HG02642 (cell line): ENCODE results near the gene ACSL5.
A peak's percentile ranks its signal among the peaks of the same experiment; 100 is the strongest.
"Not testable (repeated sequence)": the region's sequence is repeated elsewhere in the genome, so short reads cannot be mapped to it uniquely, and the experiment has no call there.

Source experiments
- ATAC-seq: cut with Tn5 transposase; IDR thresholded peaks from one replicate; pipeline ENCODE4 v1.9.1; 2021; ENCODE audit warnings: mild to moderate bottlenecking; ENCODE audit not compliant: unreplicated experiment, poor library complexity

ACSL5 gene

GRCh38 chr10:112374724-112375541 is 1.0 kb downstream of the ACSL5 start:
- peak; percentile 35 for ATAC-seq

GRCh38 chr10:112375721-112376395 is 1.9 kb downstream of the ACSL5 start:
- ATAC-seq: peak; percentile 92

GRCh38 chr10:112376396-112376790 is 2.5 kb downstream of the ACSL5 start:
- ATAC-seq: peak; percentile 41

DNA sequence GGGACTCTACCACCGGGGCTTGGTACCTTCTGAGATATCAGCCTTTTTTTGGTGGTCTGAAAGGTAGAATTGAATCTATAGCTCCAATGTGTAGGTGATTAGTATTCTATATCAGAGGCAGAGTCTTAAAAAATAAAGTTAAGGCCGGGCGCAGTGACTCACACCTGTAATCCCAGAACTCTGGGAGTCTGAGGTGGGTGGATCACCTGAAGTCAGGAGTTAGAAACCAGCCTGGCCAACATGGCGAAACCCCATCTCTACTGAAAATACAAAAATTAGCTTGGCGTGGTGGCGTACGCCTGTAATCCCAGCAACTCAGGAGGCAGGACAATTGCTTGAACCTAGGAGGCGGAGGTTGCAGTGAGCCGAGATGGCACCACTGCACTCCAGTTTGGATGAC is 3.2 kb downstream of the ACSL5 start:
- ATAC-seq: not testable (repeated sequence)

GRCh38 chr10:112379635-112380296 is 5.8 kb downstream of the ACSL5 start:
- no peak for ATAC-seq

- no peak for ATAC-seq
These were observed 8.8 kb downstream of the ACSL5 start for GRCh38 chr10:112382515-112383235.

- ATAC-seq: no peak
These were observed 9.4 kb downstream of the ACSL5 start for GRCh38 chr10:112383325-112383724.

DNA sequence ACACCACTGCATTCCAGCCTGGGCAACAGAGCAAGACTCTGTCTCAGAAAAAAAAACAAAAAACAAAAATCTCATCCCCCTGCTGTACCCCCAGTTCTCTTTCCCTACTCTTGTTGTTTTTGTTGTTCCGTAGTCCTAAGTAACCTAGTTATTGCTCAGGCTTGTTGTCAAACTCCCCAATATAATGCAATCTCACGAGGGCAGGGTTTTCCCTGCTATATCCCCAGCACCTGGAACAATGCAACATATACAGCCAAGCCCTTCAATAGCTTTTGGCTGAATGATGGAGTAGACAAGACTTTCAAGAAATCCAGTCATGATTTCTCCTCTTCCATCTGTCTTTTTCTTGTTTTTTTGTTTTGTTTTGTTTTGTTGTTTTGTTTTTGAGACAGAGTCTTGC is 10.2 kb downstream of the ACSL5 start:
- no peak for ATAC-seq

- no peak for ATAC-seq
These were observed 11.3 kb downstream of the ACSL5 start for GRCh38 chr10:112385201-112385600.

DNA sequence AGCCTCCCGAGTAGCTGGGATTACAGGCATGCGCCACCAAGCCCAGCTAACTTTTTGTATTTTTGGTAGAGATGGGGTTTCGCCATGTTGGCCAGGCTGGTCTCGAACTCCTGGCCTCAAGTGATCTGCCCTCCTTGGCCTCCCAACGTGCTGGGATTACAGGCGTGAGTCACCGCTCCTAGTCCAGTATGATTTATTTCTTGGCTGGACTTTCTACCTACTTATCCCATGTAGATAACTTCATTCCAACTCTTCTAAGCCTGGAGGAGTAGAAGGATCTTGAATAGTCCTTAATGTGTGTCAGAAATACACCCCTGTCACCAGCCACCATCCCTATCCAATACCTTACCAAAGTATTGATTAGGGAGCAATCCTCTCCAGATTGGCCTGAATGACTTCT is 14.1 kb downstream of the ACSL5 start:
- ATAC-seq: not testable (repeated sequence)

GRCh38 chr10:112388548-112388947 is 14.6 kb downstream of the ACSL5 start:
- ATAC-seq: no peak

GRCh38 chr10:112389271-112389822 is 15.4 kb downstream of the ACSL5 start:
- peak; percentile 82 for ATAC-seq

- no peak for ATAC-seq
These were observed 16.3 kb downstream of the ACSL5 start for GRCh38 chr10:112390125-112390703.

- no peak for ATAC-seq
These were observed 19.4 kb downstream of the ACSL5 start for GRCh38 chr10:112393341-112393740.

DNA sequence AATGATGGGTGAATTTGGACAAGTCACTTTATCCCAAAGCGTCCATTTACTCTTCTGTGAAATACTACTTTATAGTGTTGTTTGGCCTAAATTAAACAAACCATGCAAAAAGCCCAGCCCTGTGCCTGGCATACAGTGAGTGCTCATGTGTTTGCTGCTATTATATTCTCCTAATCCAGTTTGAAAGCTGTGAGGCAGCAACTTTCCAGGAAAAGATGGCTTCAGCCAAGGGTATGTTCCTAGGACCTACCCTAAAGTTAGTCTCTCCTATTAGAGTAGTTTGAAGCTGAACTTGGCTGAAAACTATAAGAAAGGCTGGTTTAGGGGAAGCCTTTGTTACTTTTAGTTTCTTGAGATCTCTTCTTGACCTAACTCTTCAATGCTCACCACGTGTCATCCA is 19.9 kb downstream of the ACSL5 start:
- no peak for ATAC-seq

DNA sequence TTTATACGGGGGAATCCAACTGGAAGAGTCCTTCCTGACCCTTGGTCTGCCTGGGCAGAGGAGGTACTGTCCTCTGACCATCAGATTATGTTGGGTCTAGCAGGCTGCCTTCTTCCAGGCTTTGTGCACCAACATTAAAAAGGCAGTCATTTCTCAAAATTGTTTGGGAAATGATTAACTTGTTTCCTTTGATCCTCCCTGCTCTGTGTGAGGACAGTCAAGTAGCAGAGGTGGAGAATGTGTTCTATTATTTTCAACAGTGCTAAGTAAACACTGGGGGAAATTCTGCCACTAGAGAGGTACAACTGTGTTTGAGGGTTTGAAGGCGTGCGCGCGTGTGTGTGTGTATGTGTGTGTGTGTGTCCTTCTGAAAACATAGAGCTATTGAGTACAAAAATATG is 20.6 kb downstream of the ACSL5 start:
- no peak for ATAC-seq

GRCh38 chr10:112395809-112396530 is 22.1 kb downstream of the ACSL5 start:
- ATAC-seq: no peak

DNA sequence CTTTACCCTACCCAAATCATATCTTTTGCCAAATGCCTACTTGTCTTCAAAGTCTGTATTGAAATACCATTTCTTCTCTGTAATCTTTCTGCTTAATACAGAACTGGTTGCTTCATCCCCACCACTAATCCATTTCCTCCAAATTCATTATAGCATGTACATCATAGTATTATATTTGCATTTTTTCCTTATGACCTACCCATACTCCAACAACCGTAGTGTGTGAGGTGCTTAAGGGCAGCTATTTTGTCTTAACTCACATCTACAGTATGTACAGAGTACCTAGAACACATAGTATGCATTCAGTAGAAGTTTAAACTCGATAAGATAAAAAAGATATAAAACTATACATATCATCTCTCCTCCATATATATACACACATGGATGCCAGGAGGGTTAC is 23.7 kb downstream of the ACSL5 start:
- no peak for ATAC-seq

DNA sequence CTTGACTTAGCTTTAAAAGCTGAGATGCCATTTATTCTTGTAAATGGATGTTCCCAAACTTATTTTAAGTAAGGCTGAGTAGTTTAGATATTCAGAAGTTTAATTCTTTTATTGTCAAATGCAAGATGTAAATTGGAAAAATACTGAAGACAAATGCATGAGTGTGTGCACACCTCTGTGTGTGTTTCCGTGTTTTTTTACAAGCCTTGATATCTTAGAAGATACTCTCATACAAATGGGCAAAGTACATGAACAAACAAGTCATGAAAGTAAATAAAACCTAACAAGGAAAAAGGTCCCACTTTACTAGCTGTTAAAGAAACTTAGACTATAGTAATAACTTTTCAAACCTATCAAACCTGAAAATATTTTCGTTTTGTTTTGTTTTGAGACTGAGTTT is 29.0 kb downstream of the ACSL5 start:
- no peak for ATAC-seq
